VCaP (cell line): Measurements from ENCODE around the gene TAGAP.
"Not testable (repeated sequence)": the region's sequence is repeated elsewhere in the genome, so short reads cannot be mapped to it uniquely, and the experiment has no call there.

Experiments
- H3K27ac ChIP-seq: fragments of 450-650 bp; 2 replicates; pipeline ENCODE4 v1.5.1; 2017
- CTCF ChIP-seq: fragments of 450-650 bp; conservative IDR thresholded peaks from 2 replicates; pipeline ENCODE4 v1.5.1; 2017; ENCODE audit warnings: mild to moderate bottlenecking, moderate library complexity

TAGAP gene

GRCh38 chr6:159036673-159037072 is 8.1 kb downstream of the TAGAP start:
- TF ChIP-seq CTCF, result no peak
- no peak overlapping the region for H3K27ac ChIP-seq

GRCh38 chr6:159035891-159036290 is 8.9 kb downstream of the TAGAP start:
- no peak overlapping the region for H3K27ac ChIP-seq
- TF ChIP-seq CTCF, result no peak

GRCh38 chr6:159033160-159034049 is 11.4 kb downstream of the TAGAP start:
- H3K27ac ChIP-seq, result no peak overlapping the region
- no peak for TF ChIP-seq CTCF

- no peak for TF ChIP-seq CTCF
- no peak overlapping the region for H3K27ac ChIP-seq
Observed at GRCh38 chr6:159031846-159032245, 12.9 kb downstream of the TAGAP start.

- TF ChIP-seq CTCF, result no peak
- no peak overlapping the region for H3K27ac ChIP-seq
Observed at GRCh38 chr6:159030168-159030567, 14.6 kb downstream of the TAGAP start.

- H3K27ac ChIP-seq, result not testable (repeated sequence)
Observed at GRCh38 chr6:159025224-159025623, 19.6 kb downstream of the TAGAP start.

- no peak for TF ChIP-seq CTCF
- no peak overlapping the region for H3K27ac ChIP-seq
Observed at GRCh38 chr6:159023893-159024292, 20.9 kb downstream of the TAGAP start.

GRCh38 chr6:159020011-159020410 is 24.8 kb downstream of the TAGAP start:
- TF ChIP-seq CTCF, result no peak
- H3K27ac ChIP-seq, result no peak overlapping the region
